HepG2 (cell line): ENCODE data around the gene NGDN. TPM values are rescaled to one million over a fixed set of nuclear protein-coding genes. Genes with fewer than 3 reads are reported as not detected.
A peak's percentile ranks its signal among the peaks of the same experiment; 100 is the strongest.

Experiments used
- FOXP1 ChIP-seq, 2 experiments: fragments of 450-650 bp in 1 of 2; IDR thresholded peaks; 2 replicates each; pipeline ENCODE4 v1.6.1; 2017 to 2018; ENCODE audit warnings: antibody characterized with exemption in 1 of 2
- HOXA7 ChIP-seq: sonication (generic); formaldehyde crosslinking; IDR thresholded peaks from 2 replicates; pipeline ENCODE4 v1.8.1; 2022; ENCODE audit warnings: mild to moderate bottlenecking, missing genetic modification reagents, moderate library complexity
- PITX1 ChIP-seq: sonication (generic); formaldehyde crosslinking; IDR thresholded peaks from 2 replicates; pipeline ENCODE4 v1.5.1; 2020; ENCODE audit warnings: mild to moderate bottlenecking, missing genetic modification reagents
- TGIF2 ChIP-seq: IDR thresholded peaks from 2 replicates; pipeline ENCODE4 v1.6.1; 2016; ENCODE audit warnings: control low read depth, missing compliant biosample characterization
- ZNF674 ChIP-seq: sonication (generic); formaldehyde crosslinking; IDR thresholded peaks from 2 replicates; pipeline ENCODE4 v1.5.0; 2020; ENCODE audit warnings: low read depth, mild to moderate bottlenecking, missing genetic modification reagents
- ZNF788 ChIP-seq: sonication (generic); formaldehyde crosslinking; IDR thresholded peaks from 2 replicates; pipeline ENCODE4 v1.5.0; 2020; ENCODE audit warnings: mild to moderate bottlenecking, missing genetic modification reagents, borderline replicate concordance
- polyA plus RNA-seq, 8 experiments: library from polyadenylated mRNA; depleted of rRNA in 3 of 8; stranded (reverse) in 7 of 8; unstranded in 1 of 8; fragments of >200 nt; fragmentation: Illumina TruSeq in 4 of 8; extraction: Trizol in 4 of 8; gene quantifications; 2 replicates each; pipeline versions ENCODE4 v1.2.1 to v1.2.3, GENCODE V29; 2011 to 2016; ENCODE audit warnings: low read depth in 4 of 8, missing spikeins in 1 of 8, mixed read lengths in 1 of 8; ENCODE audit not compliant: insufficient read depth in 1 of 8
- total RNA-seq, 5 experiments: library from RNA; depleted of rRNA; stranded (reverse); fragments of >200 nt; fragmentation: Illumina TruSeq; extraction: Trizol; gene quantifications; 2 replicates each; pipeline ENCODE4 v1.2.3, GENCODE V29; 2016; ENCODE audit warnings: low read depth in 1 of 5
- TF ChIP-seq, protein P1 (sequence below): sonication (generic); formaldehyde crosslinking; IDR thresholded peaks from 2 replicates; pipeline ENCODE4 v1.4.0; 2020; ENCODE audit warnings: missing genetic modification reagents, borderline replicate concordance
- TF ChIP-seq, protein P2 (sequence below): sonication (generic); formaldehyde crosslinking; IDR thresholded peaks from 2 replicates; pipeline ENCODE4 v1.4.0; 2020; ENCODE audit warnings: missing genetic modification reagents, borderline replicate concordance
- TF ChIP-seq, protein P3 (sequence below): IDR thresholded peaks from 2 replicates; pipeline ENCODE4 v1.6.1; 2016; ENCODE audit warnings: low read depth, missing genetic modification reagents, missing compliant biosample characterization
- TF ChIP-seq, protein P4 (sequence below): sonication (generic); formaldehyde crosslinking; IDR thresholded peaks from 2 replicates; pipeline ENCODE4 v1.4.0; 2020; ENCODE audit warnings: missing genetic modification reagents

Gene NGDN
- total and polyA plus RNA-seq, 2 of the 13 experiments (the other 11 are each of a cell fraction or from before 2014, with no cell fraction given) = 154 to 216 TPM

DNA sequence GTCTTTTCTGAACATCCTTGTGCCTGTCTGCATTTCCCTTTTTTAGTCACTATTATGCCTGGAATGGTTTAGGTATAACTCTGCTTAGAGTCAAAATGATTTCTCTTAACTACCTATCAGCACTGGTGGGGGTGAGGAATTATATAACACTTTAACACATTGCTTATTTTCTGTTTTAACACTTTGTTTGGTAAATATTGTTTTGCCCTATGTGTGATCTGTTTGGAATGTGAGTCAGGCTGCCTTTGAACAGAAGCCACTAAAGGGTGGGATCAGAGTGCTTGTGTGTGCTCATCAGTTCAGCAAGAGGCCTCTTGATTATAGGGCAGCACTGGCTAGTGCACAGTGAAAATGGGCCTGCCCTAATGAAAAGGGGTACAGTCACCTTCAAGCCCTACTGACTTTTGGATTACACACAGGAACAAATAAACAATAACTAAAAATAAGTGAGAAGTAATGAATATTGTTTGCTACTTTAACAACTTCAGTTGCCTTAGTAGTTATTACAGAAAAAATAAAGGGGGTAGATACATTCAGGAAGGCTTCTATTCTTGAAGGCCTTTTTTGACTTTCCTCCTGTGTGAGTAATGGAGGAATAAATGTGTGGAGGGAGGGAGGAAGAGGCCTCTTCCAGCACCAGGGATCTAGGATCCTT, 23.2 kb downstream of the NGDN start (continued):
- TF ChIP-seq, protein P1, sequence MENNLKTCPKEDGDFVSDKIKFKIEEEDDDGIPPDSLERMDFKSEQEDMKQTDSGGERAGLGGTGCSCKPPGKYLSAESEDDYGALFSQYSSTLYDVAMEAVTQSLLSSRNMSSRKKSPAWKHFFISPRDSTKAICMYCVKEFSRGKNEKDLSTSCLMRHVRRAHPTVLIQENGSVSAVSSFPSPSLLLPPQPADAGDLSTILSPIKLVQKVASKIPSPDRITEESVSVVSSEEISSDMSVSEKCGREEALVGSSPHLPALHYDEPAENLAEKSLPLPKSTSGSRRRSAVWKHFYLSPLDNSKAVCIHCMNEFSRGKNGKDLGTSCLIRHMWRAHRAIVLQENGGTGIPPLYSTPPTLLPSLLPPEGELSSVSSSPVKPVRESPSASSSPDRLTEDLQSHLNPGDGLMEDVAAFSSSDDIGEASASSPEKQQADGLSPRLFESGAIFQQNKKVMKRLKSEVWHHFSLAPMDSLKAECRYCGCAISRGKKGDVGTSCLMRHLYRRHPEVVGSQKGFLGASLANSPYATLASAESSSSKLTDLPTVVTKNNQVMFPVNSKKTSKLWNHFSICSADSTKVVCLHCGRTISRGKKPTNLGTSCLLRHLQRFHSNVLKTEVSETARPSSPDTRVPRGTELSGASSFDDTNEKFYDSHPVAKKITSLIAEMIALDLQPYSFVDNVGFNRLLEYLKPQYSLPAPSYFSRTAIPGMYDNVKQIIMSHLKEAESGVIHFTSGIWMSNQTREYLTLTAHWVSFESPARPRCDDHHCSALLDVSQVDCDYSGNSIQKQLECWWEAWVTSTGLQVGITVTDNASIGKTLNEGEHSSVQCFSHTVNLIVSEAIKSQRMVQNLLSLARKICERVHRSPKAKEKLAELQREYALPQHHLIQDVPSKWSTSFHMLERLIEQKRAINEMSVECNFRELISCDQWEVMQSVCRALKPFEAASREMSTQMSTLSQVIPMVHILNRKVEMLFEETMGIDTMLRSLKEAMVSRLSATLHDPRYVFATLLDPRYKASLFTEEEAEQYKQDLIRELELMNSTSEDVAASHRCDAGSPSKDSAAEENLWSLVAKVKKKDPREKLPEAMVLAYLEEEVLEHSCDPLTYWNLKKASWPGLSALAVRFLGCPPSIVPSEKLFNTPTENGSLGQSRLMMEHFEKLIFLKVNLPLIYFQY (CRISPR knock-in tag) = peak; percentile 55; the same call in 1 of the 2 replicates
- TF ChIP-seq ZNF674 (CRISPR knock-in tag) (no peak), TGIF2 (CRISPR knock-in tag) (no peak), PITX1 (CRISPR knock-in tag) (peak; percentile 75), ZNF788 (CRISPR knock-in tag) (no peak), HOXA7 (CRISPR knock-in tag) (no peak), FOXP1 (IDR thresholded peaks at IDR 0.05) (peak; percentile 93), FOXP1 (CRISPR knock-in tag; IDR thresholded peaks at IDR 0.05) (peak; percentile 99)
- TF ChIP-seq, protein P2, sequence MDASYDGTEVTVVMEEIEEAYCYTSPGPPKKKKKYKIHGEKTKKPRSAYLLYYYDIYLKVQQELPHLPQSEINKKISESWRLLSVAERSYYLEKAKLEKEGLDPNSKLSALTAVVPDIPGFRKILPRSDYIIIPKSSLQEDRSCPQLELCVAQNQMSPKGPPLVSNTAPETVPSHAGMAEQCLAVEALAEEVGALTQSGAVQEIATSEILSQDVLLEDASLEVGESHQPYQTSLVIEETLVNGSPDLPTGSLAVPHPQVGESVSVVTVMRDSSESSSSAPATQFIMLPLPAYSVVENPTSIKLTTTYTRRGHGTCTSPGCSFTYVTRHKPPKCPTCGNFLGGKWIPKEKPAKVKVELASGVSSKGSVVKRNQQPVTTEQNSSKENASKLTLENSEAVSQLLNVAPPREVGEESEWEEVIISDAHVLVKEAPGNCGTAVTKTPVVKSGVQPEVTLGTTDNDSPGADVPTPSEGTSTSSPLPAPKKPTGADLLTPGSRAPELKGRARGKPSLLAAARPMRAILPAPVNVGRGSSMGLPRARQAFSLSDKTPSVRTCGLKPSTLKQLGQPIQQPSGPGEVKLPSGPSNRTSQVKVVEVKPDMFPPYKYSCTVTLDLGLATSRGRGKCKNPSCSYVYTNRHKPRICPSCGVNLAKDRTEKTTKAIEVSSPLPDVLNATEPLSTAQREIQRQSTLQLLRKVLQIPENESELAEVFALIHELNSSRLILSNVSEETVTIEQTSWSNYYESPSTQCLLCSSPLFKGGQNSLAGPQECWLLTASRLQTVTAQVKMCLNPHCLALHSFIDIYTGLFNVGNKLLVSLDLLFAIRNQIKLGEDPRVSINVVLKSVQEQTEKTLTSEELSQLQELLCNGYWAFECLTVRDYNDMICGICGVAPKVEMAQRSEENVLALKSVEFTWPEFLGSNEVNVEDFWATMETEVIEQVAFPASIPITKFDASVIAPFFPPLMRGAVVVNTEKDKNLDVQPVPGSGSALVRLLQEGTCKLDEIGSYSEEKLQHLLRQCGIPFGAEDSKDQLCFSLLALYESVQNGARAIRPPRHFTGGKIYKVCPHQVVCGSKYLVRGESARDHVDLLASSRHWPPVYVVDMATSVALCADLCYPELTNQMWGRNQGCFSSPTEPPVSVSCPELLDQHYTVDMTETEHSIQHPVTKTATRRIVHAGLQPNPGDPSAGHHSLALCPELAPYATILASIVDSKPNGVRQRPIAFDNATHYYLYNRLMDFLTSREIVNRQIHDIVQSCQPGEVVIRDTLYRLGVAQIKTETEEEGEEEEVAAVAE = peak; percentile 58
- TF ChIP-seq, protein P3, sequence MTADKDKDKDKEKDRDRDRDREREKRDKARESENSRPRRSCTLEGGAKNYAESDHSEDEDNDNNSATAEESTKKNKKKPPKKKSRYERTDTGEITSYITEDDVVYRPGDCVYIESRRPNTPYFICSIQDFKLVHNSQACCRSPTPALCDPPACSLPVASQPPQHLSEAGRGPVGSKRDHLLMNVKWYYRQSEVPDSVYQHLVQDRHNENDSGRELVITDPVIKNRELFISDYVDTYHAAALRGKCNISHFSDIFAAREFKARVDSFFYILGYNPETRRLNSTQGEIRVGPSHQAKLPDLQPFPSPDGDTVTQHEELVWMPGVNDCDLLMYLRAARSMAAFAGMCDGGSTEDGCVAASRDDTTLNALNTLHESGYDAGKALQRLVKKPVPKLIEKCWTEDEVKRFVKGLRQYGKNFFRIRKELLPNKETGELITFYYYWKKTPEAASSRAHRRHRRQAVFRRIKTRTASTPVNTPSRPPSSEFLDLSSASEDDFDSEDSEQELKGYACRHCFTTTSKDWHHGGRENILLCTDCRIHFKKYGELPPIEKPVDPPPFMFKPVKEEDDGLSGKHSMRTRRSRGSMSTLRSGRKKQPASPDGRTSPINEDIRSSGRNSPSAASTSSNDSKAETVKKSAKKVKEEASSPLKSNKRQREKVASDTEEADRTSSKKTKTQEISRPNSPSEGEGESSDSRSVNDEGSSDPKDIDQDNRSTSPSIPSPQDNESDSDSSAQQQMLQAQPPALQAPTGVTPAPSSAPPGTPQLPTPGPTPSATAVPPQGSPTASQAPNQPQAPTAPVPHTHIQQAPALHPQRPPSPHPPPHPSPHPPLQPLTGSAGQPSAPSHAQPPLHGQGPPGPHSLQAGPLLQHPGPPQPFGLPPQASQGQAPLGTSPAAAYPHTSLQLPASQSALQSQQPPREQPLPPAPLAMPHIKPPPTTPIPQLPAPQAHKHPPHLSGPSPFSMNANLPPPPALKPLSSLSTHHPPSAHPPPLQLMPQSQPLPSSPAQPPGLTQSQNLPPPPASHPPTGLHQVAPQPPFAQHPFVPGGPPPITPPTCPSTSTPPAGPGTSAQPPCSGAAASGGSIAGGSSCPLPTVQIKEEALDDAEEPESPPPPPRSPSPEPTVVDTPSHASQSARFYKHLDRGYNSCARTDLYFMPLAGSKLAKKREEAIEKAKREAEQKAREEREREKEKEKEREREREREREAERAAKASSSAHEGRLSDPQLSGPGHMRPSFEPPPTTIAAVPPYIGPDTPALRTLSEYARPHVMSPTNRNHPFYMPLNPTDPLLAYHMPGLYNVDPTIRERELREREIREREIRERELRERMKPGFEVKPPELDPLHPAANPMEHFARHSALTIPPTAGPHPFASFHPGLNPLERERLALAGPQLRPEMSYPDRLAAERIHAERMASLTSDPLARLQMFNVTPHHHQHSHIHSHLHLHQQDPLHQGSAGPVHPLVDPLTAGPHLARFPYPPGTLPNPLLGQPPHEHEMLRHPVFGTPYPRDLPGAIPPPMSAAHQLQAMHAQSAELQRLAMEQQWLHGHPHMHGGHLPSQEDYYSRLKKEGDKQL (CRISPR knock-in tag) = peak; percentile 90
- TF ChIP-seq, protein P4, sequence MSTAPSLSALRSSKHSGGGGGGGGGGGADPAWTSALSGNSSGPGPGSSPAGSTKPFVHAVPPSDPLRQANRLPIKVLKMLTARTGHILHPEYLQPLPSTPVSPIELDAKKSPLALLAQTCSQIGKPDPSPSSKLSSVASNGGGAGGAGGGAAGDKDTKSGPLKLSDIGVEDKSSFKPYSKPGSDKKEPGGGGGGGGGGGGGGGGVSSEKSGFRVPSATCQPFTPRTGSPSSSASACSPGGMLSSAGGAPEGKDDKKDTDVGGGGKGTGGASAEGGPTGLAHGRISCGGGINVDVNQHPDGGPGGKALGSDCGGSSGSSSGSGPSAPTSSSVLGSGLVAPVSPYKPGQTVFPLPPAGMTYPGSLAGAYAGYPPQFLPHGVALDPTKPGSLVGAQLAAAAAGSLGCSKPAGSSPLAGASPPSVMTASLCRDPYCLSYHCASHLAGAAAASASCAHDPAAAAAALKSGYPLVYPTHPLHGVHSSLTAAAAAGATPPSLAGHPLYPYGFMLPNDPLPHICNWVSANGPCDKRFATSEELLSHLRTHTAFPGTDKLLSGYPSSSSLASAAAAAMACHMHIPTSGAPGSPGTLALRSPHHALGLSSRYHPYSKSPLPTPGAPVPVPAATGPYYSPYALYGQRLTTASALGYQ (CRISPR knock-in tag) = peak; percentile 78; the same call in 1 of the 2 replicates
